OCI-LY1 (cell line): ENCODE measurements around the gene VOPP1.

Experiments used
- H2AFZ ChIP-seq: fragments of 200-600 bp; sonication (generic), shearing (Covaris generic); 2 replicates; pipeline ENCODE4 v1.6.0; 2014; ENCODE audit warnings: antibody characterized with exemption, mild to moderate bottlenecking, low read length
- H3F3A ChIP-seq: fragments of 200-600 bp; sonication (generic), shearing (Covaris generic); 2 replicates; pipeline ENCODE4 v1.6.0; 2014; ENCODE audit warnings: mild to moderate bottlenecking, antibody characterized with exemption, low read length, moderate library complexity; ENCODE audit not compliant: insufficient read depth
- H3K27ac ChIP-seq: fragments of 200-600 bp; sonication (generic); 2 replicates; pipeline ENCODE4 v1.5.1; 2014; ENCODE audit warnings: low read length, mixed run types, mild to moderate bottlenecking, low read depth; ENCODE audit not compliant: poor library complexity, severe bottlenecking
- H3K27me3 ChIP-seq: fragments of 200-600 bp; sonication (generic); 2 replicates; pipeline ENCODE4 v1.6.0; 2014; ENCODE audit warnings: antibody characterized with exemption, mild to moderate bottlenecking, low read length, moderate library complexity; ENCODE audit not compliant: insufficient read depth
- H3K36me3 ChIP-seq: fragments of 200-600 bp; sonication (generic); 2 replicates; pipeline ENCODE4 v1.6.1; 2014; ENCODE audit warnings: mild to moderate bottlenecking, antibody characterized with exemption, low read length, moderate library complexity, mixed read lengths; ENCODE audit not compliant: insufficient read depth
- H3K4me1 ChIP-seq: fragments of 200-600 bp; sonication (generic); 2 replicates; pipeline ENCODE4 v1.5.1; 2014; ENCODE audit warnings: mild to moderate bottlenecking, low read length, moderate library complexity; ENCODE audit not compliant: insufficient read depth, severe bottlenecking
- H3K4me2 ChIP-seq: fragments of 200-600 bp; sonication (generic), shearing (Covaris generic); 2 replicates; pipeline ENCODE4 v1.6.1; 2014; ENCODE audit warnings: low read length
- H3K4me3 ChIP-seq: fragments of 200-600 bp; sonication (generic); 2 replicates; pipeline ENCODE4 v1.5.1; 2014; ENCODE audit warnings: low read length, low read depth, mild to moderate bottlenecking, mixed read lengths; ENCODE audit not compliant: poor library complexity, severe bottlenecking
- H3K79me2 ChIP-seq: fragments of 200-600 bp; shearing (Covaris generic); 2 replicates; pipeline ENCODE4 v1.6.1; 2016; ENCODE audit warnings: mixed run types, low read length, mixed read lengths; ENCODE audit not compliant: insufficient read depth
- H3K9ac ChIP-seq: fragments of 200-600 bp; sonication (generic), shearing (Covaris generic); 2 replicates; pipeline ENCODE4 v1.6.1; 2014; ENCODE audit warnings: mild to moderate bottlenecking, low read length, mixed read lengths
- H3K9me2 ChIP-seq: fragments of 200-600 bp; sonication (generic), shearing (Covaris generic); 2 replicates; pipeline ENCODE4 v1.6.1; 2014; ENCODE audit warnings: low read depth, mild to moderate bottlenecking, low read length, mixed read lengths
- H3K9me3 ChIP-seq: fragments of 200-600 bp; shearing (Covaris generic); 2 replicates; pipeline ENCODE4 v1.6.1; 2014; ENCODE audit warnings: low read length, mixed read lengths
- H4K20me1 ChIP-seq: fragments of 200-600 bp; sonication (generic), shearing (Covaris generic); 2 replicates; pipeline ENCODE4 v1.6.0; 2016; ENCODE audit warnings: mild to moderate bottlenecking, low read length; ENCODE audit not compliant: insufficient read depth
- CTCF ChIP-seq: fragments of 200-600 bp; sonication (generic), shearing (Covaris generic); IDR thresholded peaks from 2 replicates; pipeline ENCODE4 v1.5.1; 2017; ENCODE audit warnings: mild to moderate bottlenecking, antibody characterized with exemption, low read length, moderate library complexity, mixed read lengths
- EZH2 ChIP-seq: fragments of 200-600 bp; sonication (generic), shearing (Covaris generic); IDR thresholded peaks from 2 replicates; pipeline ENCODE4 v1.8.0; 2017; ENCODE audit warnings: borderline replicate concordance, mixed run types, mild to moderate bottlenecking, antibody characterized with exemption, low read length, moderate library complexity, mixed read lengths

VOPP1 gene

GRCh38 chr7:55571511-55572377 lies 558 bp downstream of the VOPP1 start:
- Histone ChIP-seq H3K4me1 (peaks cover 59% of the 10 kb centered on the region), H3K9ac (peak overlapping the region; percentile 79), H4K20me1 (peaks cover 3% of the 10 kb centered on the region; the same call in 1 of the 2 replicates), H3K79me2 (peaks cover 48% of the 10 kb centered on the region), H2AFZ (no peak overlapping the region), H3K4me2 (peak overlapping the region; percentile 85), H3K27me3 (no peaks in the 10 kb centered on the region), H3K27ac (peak overlapping the region; percentile 83), H3K9me3 (no peaks in the 10 kb centered on the region), H3K36me3 (peaks cover 16% of the 10 kb centered on the region; the same call in 1 of the 2 replicates), H3K9me2 (no peaks in the 10 kb centered on the region), H3K4me3 (peak overlapping the region; percentile 68), H3F3A (0 out of 2 replicates have a peak, but pooled peaks cover 5% of the 10 kb centered on the region)
- TF ChIP-seq EZH2 (no peak), CTCF (peak; percentile 15; the same call in 1 of the 2 replicates)

- Histone ChIP-seq H3K79me2 (peaks cover 57% of the 10 kb centered on the region), H3K36me3 (peaks cover 16% of the 10 kb centered on the region; the same call in 1 of the 2 replicates), H3K27ac (peak overlapping the region; percentile 83), H2AFZ (no peak overlapping the region), H3K4me2 (peak overlapping the region; percentile 85), H3K27me3 (no peaks in the 10 kb centered on the region), H3K4me1 (peaks cover 67% of the 10 kb centered on the region), H3F3A (0 out of 2 replicates have a peak, but pooled peaks cover 5% of the 10 kb centered on the region), H3K9ac (peak overlapping the region; percentile 79), H3K9me2 (no peaks in the 10 kb centered on the region), H4K20me1 (peaks cover 3% of the 10 kb centered on the region; the same call in 1 of the 2 replicates), H3K9me3 (no peaks in the 10 kb centered on the region), H3K4me3 (peak overlapping the region; percentile 68)
- no peak for TF ChIP-seq EZH2
- TF ChIP-seq CTCF: no peak
Observed at GRCh38 chr7:55570939-55571338, 1.4 kb downstream of the VOPP1 start.

GRCh38 chr7:55570218-55570873 lies 2.0 kb downstream of the VOPP1 start:
- no peak overlapping the region for H2AFZ ChIP-seq
- peaks cover 3% of the 10 kb centered on the region; the same call in 1 of the 2 replicates for H4K20me1 ChIP-seq
- no peak for TF ChIP-seq CTCF
- TF ChIP-seq EZH2: no peak
- no peaks in the 10 kb centered on the region for H3K27me3 ChIP-seq
- peaks cover 20% of the 10 kb centered on the region; the same call in 1 of the 2 replicates for H3K36me3 ChIP-seq
- peak overlapping the region; percentile 85 for H3K4me2 ChIP-seq
- peaks cover 62% of the 10 kb centered on the region for H3K79me2 ChIP-seq
- no peaks in the 10 kb centered on the region for H3K9me3 ChIP-seq
- H3K27ac ChIP-seq: peak overlapping the region; percentile 83
- H3F3A ChIP-seq: 0 out of 2 replicates have a peak, but pooled peaks cover 5% of the 10 kb centered on the region
- peak overlapping the region; percentile 79 for H3K9ac ChIP-seq
- peaks cover 73% of the 10 kb centered on the region for H3K4me1 ChIP-seq
- H3K9me2 ChIP-seq: no peaks in the 10 kb centered on the region
- H3K4me3 ChIP-seq: peak overlapping the region; percentile 68
